22Rv1 (cell line): ENCODE measurements around the gene NUP188.

Source experiments
- ZFX ChIP-seq: fragments of 450-650 bp; IDR thresholded peaks from 2 replicates; pipeline ENCODE4 v1.6.1; 2017; ENCODE audit warnings: antibody characterized with exemption, borderline replicate concordance
- TF ChIP-seq, protein P1 (sequence below): fragments of 450-650 bp; IDR thresholded peaks from 2 replicates; pipeline ENCODE4 v1.5.1; 2017; ENCODE audit warnings: mild to moderate bottlenecking

GRCh38 chr9:129052592-129052991, 105.1 kb downstream of the NUP188 start:
- TF ChIP-seq, protein P1, sequence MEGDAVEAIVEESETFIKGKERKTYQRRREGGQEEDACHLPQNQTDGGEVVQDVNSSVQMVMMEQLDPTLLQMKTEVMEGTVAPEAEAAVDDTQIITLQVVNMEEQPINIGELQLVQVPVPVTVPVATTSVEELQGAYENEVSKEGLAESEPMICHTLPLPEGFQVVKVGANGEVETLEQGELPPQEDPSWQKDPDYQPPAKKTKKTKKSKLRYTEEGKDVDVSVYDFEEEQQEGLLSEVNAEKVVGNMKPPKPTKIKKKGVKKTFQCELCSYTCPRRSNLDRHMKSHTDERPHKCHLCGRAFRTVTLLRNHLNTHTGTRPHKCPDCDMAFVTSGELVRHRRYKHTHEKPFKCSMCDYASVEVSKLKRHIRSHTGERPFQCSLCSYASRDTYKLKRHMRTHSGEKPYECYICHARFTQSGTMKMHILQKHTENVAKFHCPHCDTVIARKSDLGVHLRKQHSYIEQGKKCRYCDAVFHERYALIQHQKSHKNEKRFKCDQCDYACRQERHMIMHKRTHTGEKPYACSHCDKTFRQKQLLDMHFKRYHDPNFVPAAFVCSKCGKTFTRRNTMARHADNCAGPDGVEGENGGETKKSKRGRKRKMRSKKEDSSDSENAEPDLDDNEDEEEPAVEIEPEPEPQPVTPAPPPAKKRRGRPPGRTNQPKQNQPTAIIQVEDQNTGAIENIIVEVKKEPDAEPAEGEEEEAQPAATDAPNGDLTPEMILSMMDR, result no peak
- TF ChIP-seq ZFX, result no peak
